ENCODE measurements around the gene PDCL3. TPM values are rescaled to one million over a fixed set of nuclear protein-coding genes. Genes with fewer than 3 reads are reported as not detected.

The PDCL3 gene
- polyA plus RNA-seq, 1 donor (not counting 4 experiments of a cell fraction or from before 2014, with no cell fraction given): 42.2 TPM

GRCh38 chr2:100616841-100617390 lies 54.1 kb downstream of the PDCL3 start:
- Histone ChIP-seq H2AFZ (ENCODE audit: control insufficient read depth, low read length) (no peak overlapping the region), H3K27ac (ENCODE audit: control insufficient read depth, insufficient read depth, low read length) (no peak overlapping the region), H3K9ac (ENCODE audit: control insufficient read depth, extremely low read depth, insufficient read depth, low read length) (no peak overlapping the region), H4K20me1 (ENCODE audit: control insufficient read depth, extremely low read depth, insufficient read depth, low read length) (no peaks in the 10 kb centered on the region), H3K4me3 (ENCODE audit: control insufficient read depth in 2 of 3, extremely low read depth in 1 of 3, insufficient read depth in 2 of 3, low read depth in 1 of 3, low read length in 3 of 3) (no peak overlapping the region), H3K36me3 (ENCODE audit: control insufficient read depth in 2 of 2, extremely low read depth in 1 of 2, insufficient read depth in 2 of 2, low read length in 2 of 2) (no peaks in the 10 kb centered on the region), H3K27me3 (ENCODE audit: control insufficient read depth, extremely low read depth, insufficient read depth, low read length) (peaks cover 8% of the 10 kb centered on the region), H3K4me2 (ENCODE audit: control insufficient read depth, extremely low read depth, insufficient read depth, low read depth, low read length) (no peak overlapping the region), H3K79me2 (ENCODE audit: control insufficient read depth, insufficient read depth, low read length) (no peaks in the 10 kb centered on the region), H3K9me3 (ENCODE audit: control insufficient read depth, low read depth, low read length) (no peaks in the 10 kb centered on the region), H3K4me1 (ENCODE audit: control insufficient read depth, extremely low read depth, insufficient read depth, low read length) (no peaks in the 10 kb centered on the region), H3K9me1 (ENCODE audit: control insufficient read depth, extremely low read depth, insufficient read depth, low read length) (no peaks in the 10 kb centered on the region)
- dilution Hi-C loops (cut with MboI; ENCODE audit: extremely low pct_ligation_motif_present, low sequenced_read_pairs): no loop called here
- FAIRE-seq (no peak), DNase-seq (ENCODE audit: low read depth, low spot score) (no peak)
- TF ChIP-seq EZH2 (IDR thresholded peaks at IDR 0.05; ENCODE audit: low read length) (no peak), CTCF (optimal IDR thresholded peaks at IDR 0.05 in 1 of 3, IDR thresholded peaks at IDR 0.05 in 1 of 3, conservative IDR thresholded peaks at IDR 0.05 in 1 of 3; ENCODE audit: extremely low read depth in 1 of 3, insufficient read depth in 2 of 3, low read length in 3 of 3) (no peak)

GRCh38 chr2:100619951-100620350 lies 57.2 kb downstream of the PDCL3 start:
- peaks cover 8% of the 10 kb centered on the region for H3K27me3 ChIP-seq (ENCODE audit: control insufficient read depth, extremely low read depth, insufficient read depth, low read length)
- H3K4me2 ChIP-seq (ENCODE audit: control insufficient read depth, extremely low read depth, insufficient read depth, low read depth, low read length): no peak overlapping the region
- no peaks in the 10 kb centered on the region for H3K9me3 ChIP-seq (ENCODE audit: control insufficient read depth, low read depth, low read length)
- H3K36me3 ChIP-seq (ENCODE audit: control insufficient read depth in 2 of 2, extremely low read depth in 1 of 2, insufficient read depth in 2 of 2, low read length in 2 of 2): no peaks in the 10 kb centered on the region
- no peak for FAIRE-seq
- no peak overlapping the region for H2AFZ ChIP-seq (ENCODE audit: control insufficient read depth, low read length)
- no peak for DNase-seq (ENCODE audit: low read depth, low spot score)
- TF ChIP-seq EZH2 (IDR thresholded peaks at IDR 0.05; ENCODE audit: low read length) (no peak), CTCF (optimal IDR thresholded peaks at IDR 0.05 in 1 of 3, IDR thresholded peaks at IDR 0.05 in 1 of 3, conservative IDR thresholded peaks at IDR 0.05 in 1 of 3; ENCODE audit: extremely low read depth in 1 of 3, insufficient read depth in 2 of 3, low read length in 3 of 3) (no peak)
- H3K79me2 ChIP-seq (ENCODE audit: control insufficient read depth, insufficient read depth, low read length): no peaks in the 10 kb centered on the region
- dilution Hi-C loops (cut with MboI; ENCODE audit: extremely low pct_ligation_motif_present, low sequenced_read_pairs): no loop called here
- H3K9me1 ChIP-seq (ENCODE audit: control insufficient read depth, extremely low read depth, insufficient read depth, low read length): no peaks in the 10 kb centered on the region
- H3K4me3 ChIP-seq (ENCODE audit: control insufficient read depth in 2 of 3, extremely low read depth in 1 of 3, insufficient read depth in 2 of 3, low read depth in 1 of 3, low read length in 3 of 3): no peak overlapping the region
- no peak overlapping the region for H3K9ac ChIP-seq (ENCODE audit: control insufficient read depth, extremely low read depth, insufficient read depth, low read length)
- no peaks in the 10 kb centered on the region for H4K20me1 ChIP-seq (ENCODE audit: control insufficient read depth, extremely low read depth, insufficient read depth, low read length)
- H3K4me1 ChIP-seq (ENCODE audit: control insufficient read depth, extremely low read depth, insufficient read depth, low read length): no peaks in the 10 kb centered on the region
- H3K27ac ChIP-seq (ENCODE audit: control insufficient read depth, insufficient read depth, low read length): no peak overlapping the region

All from keratinocyte (primary cell).